CD4-positive, alpha-beta T cell treated with Interleukin-15 for 4 hours (primary cell): Measurements from ENCODE around the gene ZC2HC1B.

ENCODE experiments used
- DNase-seq: peaks from one replicate; pipeline ENCODE4 v3.0.0-alpha.2; 2020; ENCODE audit warnings: low spot score

ZC2HC1B gene

GRCh38 chr6:143934331-143934730 is 70.1 kb downstream of the ZC2HC1B start:
- no peak for DNase-seq

- DNase-seq: no peak
Measured at GRCh38 chr6:143934867-143935266, 70.6 kb downstream of the ZC2HC1B start.

GRCh38 chr6:143936347-143936746 is 72.1 kb downstream of the ZC2HC1B start:
- no peak for DNase-seq

- no peak for DNase-seq
Measured at GRCh38 chr6:143936778-143937667, 72.7 kb downstream of the ZC2HC1B start.

- no peak for DNase-seq
Measured at GRCh38 chr6:143937668-143937970, 73.3 kb downstream of the ZC2HC1B start.

GRCh38 chr6:143939364-143939763 is 75.1 kb downstream of the ZC2HC1B start:
- DNase-seq: no peak

- DNase-seq: peak; percentile 61
Measured at GRCh38 chr6:143940011-143940597, 75.8 kb downstream of the ZC2HC1B start.

- DNase-seq: peak; percentile 49
Measured at GRCh38 chr6:143941852-143942627, 77.8 kb downstream of the ZC2HC1B start.

- DNase-seq: no peak
Measured at GRCh38 chr6:143948208-143948607, 83.9 kb downstream of the ZC2HC1B start.

- no peak for DNase-seq
Measured at GRCh38 chr6:143949535-143949934, 85.3 kb downstream of the ZC2HC1B start.

GRCh38 chr6:143949962-143950361 is 85.7 kb downstream of the ZC2HC1B start:
- DNase-seq: no peak

- no peak for DNase-seq
Measured at GRCh38 chr6:143950875-143951274, 86.6 kb downstream of the ZC2HC1B start.

- DNase-seq: no peak
Measured at GRCh38 chr6:143952060-143952778, 87.9 kb downstream of the ZC2HC1B start.

GRCh38 chr6:143952947-143953701 is 88.8 kb downstream of the ZC2HC1B start:
- DNase-seq: no peak

GRCh38 chr6:143953922-143954321 is 89.6 kb downstream of the ZC2HC1B start:
- DNase-seq: no peak

- DNase-seq: no peak
Measured at GRCh38 chr6:143955971-143956370, 91.7 kb downstream of the ZC2HC1B start.

GRCh38 chr6:143957679-143958274 is 93.5 kb downstream of the ZC2HC1B start:
- no peak for DNase-seq

GRCh38 chr6:143958839-143959399 is 94.6 kb downstream of the ZC2HC1B start:
- DNase-seq: no peak

- no peak for DNase-seq
Measured at GRCh38 chr6:143959927-143960326, 95.7 kb downstream of the ZC2HC1B start.

GRCh38 chr6:143961066-143961465 is 96.8 kb downstream of the ZC2HC1B start:
- DNase-seq: no peak
